ENCODE data around the gene RBM26. TPM values are rescaled to one million over a fixed set of nuclear protein-coding genes. Genes with fewer than 3 reads are reported as not detected.

The RBM26 gene
- polyA plus RNA-seq, 3 donors, result 3.5 to 25.3 (median 5.0) TPM

GRCh38 chr13:79403113-79403512, 2.9 kb downstream of the RBM26 start:
- no peaks in the 10 kb centered on the region for H3K27me3 Mint-ChIP-seq (ENCODE audit: low read depth in 3 of 3)
- no peaks in the 10 kb centered on the region for H3K9me3 Mint-ChIP-seq
- peaks cover 24 to 45% of the 10 kb centered on the region in 2 donors for H3K4me1 ChIP-seq (ENCODE audit: control insufficient read depth in 1 of 2, insufficient read depth in 2 of 2, low read length in 2 of 2)
- WGBS (ENCODE audit: insufficient coverage), result no CpG with 5 or more reads among the region's 4 CpGs
- H4K20me1 ChIP-seq (ENCODE audit: insufficient read depth, low read length), result peaks cover 36% of the 10 kb centered on the region
- H3K9ac ChIP-seq (ENCODE audit: insufficient read depth, low read length, poor library complexity, severe bottlenecking), result no peak overlapping the region
- DNase-seq, result no peak
- peaks cover 80% of the 10 kb centered on the region for H3K79me2 ChIP-seq (ENCODE audit: insufficient read depth, low read length)
- H3K36me3 Mint-ChIP-seq, result peaks cover 27 to 28% of the 10 kb centered on the region in 2 donors
- peak overlapping the region in 1 of 7 donors; percentile 16 for H3K27ac Mint-ChIP-seq
- peak overlapping the region in 1 of 2 donors; percentile 31 for H3K27ac ChIP-seq (ENCODE audit: low read depth in 1 of 2, low read length in 2 of 2)
- H3K4me1 Mint-ChIP-seq, result peaks cover 33% of the 10 kb centered on the region
- intact Hi-C loops (cut with micrococcal nuclease), result no loop called here
- no peak overlapping the region for H3K4me3 ChIP-seq (replicated peaks in 1 of 3; ENCODE audit: low read depth in 2 of 3, low read length in 3 of 3)
- no peak overlapping the region for H2AFZ ChIP-seq (ENCODE audit: insufficient read depth, low read depth, low read length, poor library complexity, severe bottlenecking)
- H3K36me3 ChIP-seq (replicated peaks in 1 of 2; ENCODE audit: control insufficient read depth in 1 of 2, insufficient read depth in 2 of 2, low read length in 2 of 2), result peaks cover 19% of the 10 kb centered on the region in 2 donors
- no peak for TF ChIP-seq CTCF (IDR thresholded peaks at IDR 0.05)
- no peaks in the 10 kb centered on the region for H3K27me3 ChIP-seq (ENCODE audit: control insufficient read depth in 2 of 2, insufficient read depth in 2 of 2, low read length in 2 of 2)
- no peak overlapping the region for H3K4me3 Mint-ChIP-seq
- H3K4me2 ChIP-seq (replicated peaks; ENCODE audit: extremely low read depth, low read length, poor library complexity, severe bottlenecking), result peak overlapping the region; percentile 88
- H3K9me3 ChIP-seq (replicated peaks in 1 of 2; ENCODE audit: control insufficient read depth in 1 of 2, insufficient read depth in 1 of 2, low read length in 2 of 2), result no peaks in the 10 kb centered on the region

GRCh38 chr13:79402679-79403078, 3.4 kb downstream of the RBM26 start:
- Mint-ChIP-seq H3K27me3 (ENCODE audit: low read depth in 3 of 3) (no peaks in the 10 kb centered on the region), H3K4me1 (peaks cover 34% of the 10 kb centered on the region), H3K4me3 (no peak overlapping the region), H3K9me3 (no peaks in the 10 kb centered on the region), H3K36me3 (peaks cover 28 to 30% of the 10 kb centered on the region in 2 donors), H3K27ac (peak overlapping the region in 3 of 7 donors; percentile 11 to 55 (median 41))
- Histone ChIP-seq H3K79me2 (ENCODE audit: insufficient read depth, low read length) (peaks cover 84% of the 10 kb centered on the region), H3K4me3 (replicated peaks in 1 of 3; ENCODE audit: low read depth in 2 of 3, low read length in 3 of 3) (no peak overlapping the region), H3K9me3 (replicated peaks in 1 of 2; ENCODE audit: control insufficient read depth in 1 of 2, insufficient read depth in 1 of 2, low read length in 2 of 2) (no peaks in the 10 kb centered on the region), H2AFZ (ENCODE audit: insufficient read depth, low read depth, low read length, poor library complexity, severe bottlenecking) (no peak overlapping the region), H3K27me3 (ENCODE audit: control insufficient read depth in 2 of 2, insufficient read depth in 2 of 2, low read length in 2 of 2) (no peaks in the 10 kb centered on the region), H4K20me1 (ENCODE audit: insufficient read depth, low read length) (peaks cover 36% of the 10 kb centered on the region), H3K9ac (ENCODE audit: insufficient read depth, low read length, poor library complexity, severe bottlenecking) (no peak overlapping the region), H3K27ac (ENCODE audit: low read depth in 1 of 2, low read length in 2 of 2) (peak overlapping the region in 1 of 2 donors; percentile 31), H3K36me3 (replicated peaks in 1 of 2; ENCODE audit: control insufficient read depth in 1 of 2, insufficient read depth in 2 of 2, low read length in 2 of 2) (peaks cover 19% of the 10 kb centered on the region in 2 donors), H3K4me1 (ENCODE audit: control insufficient read depth in 1 of 2, insufficient read depth in 2 of 2, low read length in 2 of 2) (peaks cover 24 to 45% of the 10 kb centered on the region in 2 donors), H3K4me2 (replicated peaks; ENCODE audit: extremely low read depth, low read length, poor library complexity, severe bottlenecking) (no peak overlapping the region)
- intact Hi-C loops (cut with micrococcal nuclease), result no loop called here
- TF ChIP-seq CTCF (IDR thresholded peaks at IDR 0.05), result no peak
- DNase-seq, result no peak
- WGBS (ENCODE audit: insufficient coverage), result no CpG with 5 or more reads among the region's 2 CpGs

All from CD14-positive monocyte (primary cell).